Liver (tissue), 9 donors: Measurements from ENCODE around the gene RASIP1. TPM values are rescaled to one million over a fixed set of nuclear protein-coding genes. Genes with fewer than 3 reads are reported as not detected.

Experiments used
- DNase-seq: peaks from one replicate; pipeline ENCODE4 v3.0.0-alpha.2; 2017; ENCODE audit warnings: low spot score
- H3K27ac ChIP-seq, 2 donors: one replicate each; pipeline ENCODE4 v1.7.0; 2013; ENCODE audit warnings: inconsistent platforms in 2 of 2, low read length in 2 of 2, control low read depth in 1 of 2, low read depth in 1 of 2, mild to moderate bottlenecking in 1 of 2
- H3K27me3 ChIP-seq, 4 donors: one replicate each; pipeline versions ENCODE4 v1.6.1 to v1.7.0; 2013; ENCODE audit warnings: low read length in 3 of 4, inconsistent platforms in 1 of 4, mild to moderate bottlenecking in 1 of 4, moderate library complexity in 1 of 4; ENCODE audit not compliant: control insufficient read depth in 4 of 4, insufficient read depth in 4 of 4
- H3K36me3 ChIP-seq, 4 donors: one replicate each; pipeline versions ENCODE4 v1.6.1 to v1.7.0; 2013; ENCODE audit warnings: low read length in 3 of 4, mild to moderate bottlenecking in 3 of 4, low read depth in 1 of 4, moderate library complexity in 1 of 4; ENCODE audit not compliant: control insufficient read depth in 4 of 4, insufficient read depth in 3 of 4
- H3K4me1 ChIP-seq, 4 donors: one replicate each; pipeline versions ENCODE4 v1.6.1 to v1.7.0; 2013; ENCODE audit warnings: low read length in 3 of 4, mild to moderate bottlenecking in 3 of 4, moderate library complexity in 1 of 4; ENCODE audit not compliant: control insufficient read depth in 4 of 4, insufficient read depth in 4 of 4
- H3K4me3 ChIP-seq, 3 donors: one replicate each; pipeline versions ENCODE4 v1.6.1 to v1.7.0; 2013; ENCODE audit warnings: low read length in 3 of 3, control low read depth in 1 of 3, low read depth in 1 of 3, mild to moderate bottlenecking in 1 of 3
- H3K9ac ChIP-seq, 2 donors: one replicate each; pipeline ENCODE4 v1.7.0; 2013; ENCODE audit warnings: low read length in 2 of 2, mild to moderate bottlenecking in 2 of 2, moderate library complexity in 2 of 2, control low read depth in 1 of 2, low read depth in 1 of 2
- H3K9me3 ChIP-seq, 4 donors: one replicate each; pipeline versions ENCODE4 v1.6.1 to v1.7.0; 2013; ENCODE audit warnings: low read length in 3 of 4; ENCODE audit not compliant: control insufficient read depth in 4 of 4
- EGR1 ChIP-seq, 2 donors: IDR thresholded peaks; 2 replicates each; pipeline ENCODE4 v1.6.1; 2016 to 2018; ENCODE audit warnings: antibody characterized with exemption in 2 of 2, low read depth in 2 of 2
- FOXA1 ChIP-seq: IDR thresholded peaks from 2 replicates; pipeline ENCODE4 v1.6.1; 2016; ENCODE audit warnings: antibody characterized with exemption
- FOXA2 ChIP-seq: IDR thresholded peaks from 2 replicates; pipeline ENCODE4 v1.6.1; 2016; ENCODE audit warnings: antibody characterized with exemption
- GABPA ChIP-seq, 2 donors: IDR thresholded peaks in 1 of 2; conservative IDR thresholded peaks in 1 of 2; 2 replicates each; pipeline ENCODE4 v1.6.1; 2016; ENCODE audit warnings: antibody characterized with exemption in 2 of 2, mild to moderate bottlenecking in 1 of 2, moderate library complexity in 1 of 2
- HNF4A ChIP-seq, 2 donors: conservative IDR thresholded peaks; 2 replicates each; pipeline ENCODE4 v1.6.1; 2016; ENCODE audit warnings: antibody characterized with exemption in 2 of 2, mild to moderate bottlenecking in 2 of 2
- HNF4G ChIP-seq: IDR thresholded peaks from 2 replicates; pipeline ENCODE4 v1.6.1; 2016; ENCODE audit warnings: antibody characterized with exemption
- JUND ChIP-seq, 2 donors: IDR thresholded peaks; 2 replicates each; pipeline ENCODE4 v1.6.1; 2016; ENCODE audit warnings: antibody characterized with exemption in 2 of 2
- NR2F2 ChIP-seq: IDR thresholded peaks from 2 replicates; pipeline ENCODE4 v1.6.1; 2016; ENCODE audit warnings: antibody characterized with exemption
- RAD21 ChIP-seq, 2 donors: IDR thresholded peaks; 2 replicates each; pipeline ENCODE4 v1.6.1; 2016; ENCODE audit warnings: antibody characterized with exemption in 2 of 2, mild to moderate bottlenecking in 2 of 2
- RXRA ChIP-seq, 2 donors: IDR thresholded peaks; 2 replicates each; pipeline ENCODE4 v1.6.1; 2017 to 2018; ENCODE audit warnings: antibody characterized with exemption in 2 of 2, mild to moderate bottlenecking in 1 of 2
- SP1 ChIP-seq: IDR thresholded peaks from 2 replicates; pipeline ENCODE4 v1.6.1; 2018; ENCODE audit warnings: antibody characterized with exemption, mild to moderate bottlenecking
- TAF1 ChIP-seq: conservative IDR thresholded peaks from 2 replicates; pipeline ENCODE4 v1.6.1; 2016; ENCODE audit warnings: antibody characterized with exemption, mild to moderate bottlenecking
- YY1 ChIP-seq: IDR thresholded peaks from 2 replicates; pipeline ENCODE4 v1.6.1; 2016; ENCODE audit warnings: antibody characterized with exemption, mild to moderate bottlenecking
- WGBS: extraction: QIAGEN DNeasy Blood & Tissue Kit; methylation state at CpG from one replicate; pipeline ENCODE4 v1.1.7; 2013; 5-methylcytosine and 5-hydroxymethylcytosine counted together
- polyA plus RNA-seq, 2 donors: library from polyadenylated mRNA; stranded (reverse) in 1 of 2; unstranded in 1 of 2; fragments of 200-250 nt in 1 of 2; fragments of >200 nt in 1 of 2; fragmentation: Nextera tagmentation in 1 of 2; extraction: Ambion mirVana in 1 of 2; gene quantifications; one replicate each; pipeline versions ENCODE4 v1.2.1 to v1.2.3, GENCODE V29; 2013 to 2015
- total RNA-seq, 2 donors: library from RNA; depleted of rRNA; stranded (reverse); fragments of >200 nt; gene quantifications; one replicate each; pipeline ENCODE4 v1.2.3, GENCODE V29; 2014
- TF ChIP-seq, protein P1 (sequence below): IDR thresholded peaks from 2 replicates; pipeline ENCODE4 v1.6.1; 2016; ENCODE audit warnings: antibody characterized with exemption
- TF ChIP-seq, protein P2 (sequence below): IDR thresholded peaks from 2 replicates; pipeline ENCODE4 v1.6.1; 2016; ENCODE audit warnings: antibody characterized with exemption
- TF ChIP-seq, protein P3 (sequence below): IDR thresholded peaks from 2 replicates; pipeline ENCODE4 v1.6.1; 2016; ENCODE audit warnings: antibody characterized with exemption, mild to moderate bottlenecking
- TF ChIP-seq, protein P4 (sequence below): IDR thresholded peaks from 2 replicates; pipeline ENCODE4 v1.6.1; 2016; ENCODE audit warnings: antibody characterized with exemption
- TF ChIP-seq, protein P5 (sequence below): fragments of 150-350 bp; IDR thresholded peaks from 2 replicates; pipeline ENCODE4 v1.5.1; 2017; ENCODE audit warnings: improper control_type of control experiment, low read depth, low read length; ENCODE audit not compliant: missing input control
- donor health status: healthy.
- donor health status: healthy.
- donor health status: healthy.
- donor health status: healthy.
- donor health status: healthy.

Gene RASIP1
- total and polyA plus RNA-seq, 4 donors, result 1.8 to 5.4 (median 4.5) TPM

DNA sequence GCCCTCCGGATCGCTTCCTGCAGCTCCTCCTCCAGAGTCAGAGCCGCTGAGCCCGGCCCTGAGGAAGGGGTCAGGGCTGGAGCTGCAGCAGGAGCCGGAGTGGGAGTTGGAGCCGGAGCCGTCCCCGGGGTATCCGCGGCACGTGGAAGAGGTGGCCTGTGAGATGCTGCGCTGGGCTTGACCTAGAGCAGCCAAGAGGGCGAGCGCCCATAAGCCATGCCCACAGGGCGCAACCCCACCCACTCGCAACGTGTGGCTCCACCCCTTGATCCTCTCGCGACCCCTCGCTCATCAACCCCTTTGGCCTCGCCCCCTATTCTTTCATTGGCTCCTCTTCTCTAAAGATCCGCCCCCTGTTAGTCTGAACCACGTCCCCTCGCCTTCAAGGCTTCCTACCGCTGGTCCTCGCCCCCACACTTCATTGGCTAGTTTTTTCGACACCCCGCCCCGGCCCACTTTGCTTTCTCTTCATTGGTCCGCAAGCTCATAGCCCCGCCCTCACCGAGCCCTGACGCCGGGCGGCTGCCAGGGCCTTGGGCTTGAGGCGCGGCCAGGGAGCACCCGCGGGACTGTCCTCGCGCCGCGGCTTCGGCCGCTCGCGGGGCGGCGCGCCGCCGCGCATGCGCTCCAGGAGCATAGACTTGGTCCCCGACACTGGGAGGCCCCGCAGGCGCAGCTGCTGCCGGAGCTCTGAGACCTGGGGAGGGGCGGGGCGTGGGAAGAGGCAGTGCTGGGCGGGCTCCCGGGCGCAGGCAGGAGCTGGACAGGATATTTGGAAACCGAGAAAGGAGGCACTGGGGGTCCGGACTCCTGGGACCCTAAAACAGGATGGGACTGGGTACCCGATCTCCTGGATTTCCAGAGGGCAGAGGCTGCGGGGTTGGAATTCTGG lies 26.3 kb downstream of the RASIP1 start:
- peak overlapping the region; percentile 44 to 72 (median 61) for H3K4me3 ChIP-seq
- peak; percentile 98 for DNase-seq
- H3K27me3 ChIP-seq, result no peaks in the 10 kb centered on the region
- TF ChIP-seq TAF1 (no peak), GABPA (IDR thresholded peaks at IDR 0.05 in 1 of 2, conservative IDR thresholded peaks at IDR 0.05 in 1 of 2) (peak in 1 of 2 donors; percentile 56), NR2F2 (peak; percentile 89), FOXA2 (no peak), HNF4G (peak; percentile 33), SP1 (peak; percentile 96), YY1 (peak; percentile 83), JUND (IDR thresholded peaks at IDR 0.05) (peak in 1 of 2 donors; percentile 26), HNF4A (conservative IDR thresholded peaks at IDR 0.05) (peak; percentile 34 to 69), FOXA1 (no peak), EGR1 (IDR thresholded peaks at IDR 0.05; ENCODE audit: low read depth in 2 of 2) (peak; percentile 38 to 65), RXRA (IDR thresholded peaks at IDR 0.05) (peak; percentile 98), RAD21 (IDR thresholded peaks at IDR 0.05) (peak; percentile 7 to 57)
- TF ChIP-seq, protein P1, sequence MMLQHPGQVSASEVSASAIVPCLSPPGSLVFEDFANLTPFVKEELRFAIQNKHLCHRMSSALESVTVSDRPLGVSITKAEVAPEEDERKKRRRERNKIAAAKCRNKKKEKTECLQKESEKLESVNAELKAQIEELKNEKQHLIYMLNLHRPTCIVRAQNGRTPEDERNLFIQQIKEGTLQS, result no peak
- TF ChIP-seq, protein P2, sequence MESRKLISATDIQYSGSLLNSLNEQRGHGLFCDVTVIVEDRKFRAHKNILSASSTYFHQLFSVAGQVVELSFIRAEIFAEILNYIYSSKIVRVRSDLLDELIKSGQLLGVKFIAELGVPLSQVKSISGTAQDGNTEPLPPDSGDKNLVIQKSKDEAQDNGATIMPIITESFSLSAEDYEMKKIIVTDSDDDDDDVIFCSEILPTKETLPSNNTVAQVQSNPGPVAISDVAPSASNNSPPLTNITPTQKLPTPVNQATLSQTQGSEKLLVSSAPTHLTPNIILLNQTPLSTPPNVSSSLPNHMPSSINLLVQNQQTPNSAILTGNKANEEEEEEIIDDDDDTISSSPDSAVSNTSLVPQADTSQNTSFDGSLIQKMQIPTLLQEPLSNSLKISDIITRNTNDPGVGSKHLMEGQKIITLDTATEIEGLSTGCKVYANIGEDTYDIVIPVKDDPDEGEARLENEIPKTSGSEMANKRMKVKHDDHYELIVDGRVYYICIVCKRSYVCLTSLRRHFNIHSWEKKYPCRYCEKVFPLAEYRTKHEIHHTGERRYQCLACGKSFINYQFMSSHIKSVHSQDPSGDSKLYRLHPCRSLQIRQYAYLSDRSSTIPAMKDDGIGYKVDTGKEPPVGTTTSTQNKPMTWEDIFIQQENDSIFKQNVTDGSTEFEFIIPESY, result peak; percentile 39
- TF ChIP-seq, protein P3, sequence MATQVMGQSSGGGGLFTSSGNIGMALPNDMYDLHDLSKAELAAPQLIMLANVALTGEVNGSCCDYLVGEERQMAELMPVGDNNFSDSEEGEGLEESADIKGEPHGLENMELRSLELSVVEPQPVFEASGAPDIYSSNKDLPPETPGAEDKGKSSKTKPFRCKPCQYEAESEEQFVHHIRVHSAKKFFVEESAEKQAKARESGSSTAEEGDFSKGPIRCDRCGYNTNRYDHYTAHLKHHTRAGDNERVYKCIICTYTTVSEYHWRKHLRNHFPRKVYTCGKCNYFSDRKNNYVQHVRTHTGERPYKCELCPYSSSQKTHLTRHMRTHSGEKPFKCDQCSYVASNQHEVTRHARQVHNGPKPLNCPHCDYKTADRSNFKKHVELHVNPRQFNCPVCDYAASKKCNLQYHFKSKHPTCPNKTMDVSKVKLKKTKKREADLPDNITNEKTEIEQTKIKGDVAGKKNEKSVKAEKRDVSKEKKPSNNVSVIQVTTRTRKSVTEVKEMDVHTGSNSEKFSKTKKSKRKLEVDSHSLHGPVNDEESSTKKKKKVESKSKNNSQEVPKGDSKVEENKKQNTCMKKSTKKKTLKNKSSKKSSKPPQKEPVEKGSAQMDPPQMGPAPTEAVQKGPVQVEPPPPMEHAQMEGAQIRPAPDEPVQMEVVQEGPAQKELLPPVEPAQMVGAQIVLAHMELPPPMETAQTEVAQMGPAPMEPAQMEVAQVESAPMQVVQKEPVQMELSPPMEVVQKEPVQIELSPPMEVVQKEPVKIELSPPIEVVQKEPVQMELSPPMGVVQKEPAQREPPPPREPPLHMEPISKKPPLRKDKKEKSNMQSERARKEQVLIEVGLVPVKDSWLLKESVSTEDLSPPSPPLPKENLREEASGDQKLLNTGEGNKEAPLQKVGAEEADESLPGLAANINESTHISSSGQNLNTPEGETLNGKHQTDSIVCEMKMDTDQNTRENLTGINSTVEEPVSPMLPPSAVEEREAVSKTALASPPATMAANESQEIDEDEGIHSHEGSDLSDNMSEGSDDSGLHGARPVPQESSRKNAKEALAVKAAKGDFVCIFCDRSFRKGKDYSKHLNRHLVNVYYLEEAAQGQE, result no peak
- TF ChIP-seq, protein P4, sequence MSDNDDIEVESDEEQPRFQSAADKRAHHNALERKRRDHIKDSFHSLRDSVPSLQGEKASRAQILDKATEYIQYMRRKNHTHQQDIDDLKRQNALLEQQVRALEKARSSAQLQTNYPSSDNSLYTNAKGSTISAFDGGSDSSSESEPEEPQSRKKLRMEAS, result peak; percentile 30
- TF ChIP-seq, protein P5, sequence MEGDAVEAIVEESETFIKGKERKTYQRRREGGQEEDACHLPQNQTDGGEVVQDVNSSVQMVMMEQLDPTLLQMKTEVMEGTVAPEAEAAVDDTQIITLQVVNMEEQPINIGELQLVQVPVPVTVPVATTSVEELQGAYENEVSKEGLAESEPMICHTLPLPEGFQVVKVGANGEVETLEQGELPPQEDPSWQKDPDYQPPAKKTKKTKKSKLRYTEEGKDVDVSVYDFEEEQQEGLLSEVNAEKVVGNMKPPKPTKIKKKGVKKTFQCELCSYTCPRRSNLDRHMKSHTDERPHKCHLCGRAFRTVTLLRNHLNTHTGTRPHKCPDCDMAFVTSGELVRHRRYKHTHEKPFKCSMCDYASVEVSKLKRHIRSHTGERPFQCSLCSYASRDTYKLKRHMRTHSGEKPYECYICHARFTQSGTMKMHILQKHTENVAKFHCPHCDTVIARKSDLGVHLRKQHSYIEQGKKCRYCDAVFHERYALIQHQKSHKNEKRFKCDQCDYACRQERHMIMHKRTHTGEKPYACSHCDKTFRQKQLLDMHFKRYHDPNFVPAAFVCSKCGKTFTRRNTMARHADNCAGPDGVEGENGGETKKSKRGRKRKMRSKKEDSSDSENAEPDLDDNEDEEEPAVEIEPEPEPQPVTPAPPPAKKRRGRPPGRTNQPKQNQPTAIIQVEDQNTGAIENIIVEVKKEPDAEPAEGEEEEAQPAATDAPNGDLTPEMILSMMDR, result no peak
- no peaks in the 10 kb centered on the region for H3K9me3 ChIP-seq
- peak overlapping the region; percentile 82 to 89 for H3K27ac ChIP-seq
- no peaks in the 10 kb centered on the region for H3K36me3 ChIP-seq
- peaks cover 0 to 29% (median 18%) of the 10 kb centered on the region in 4 donors for H3K4me1 ChIP-seq
- under 1% methylated on average over 67 of the region's 67 CpGs for WGBS
- H3K9ac ChIP-seq, result peak overlapping the region; percentile 77 to 94
